ENCODE measurements around the gene GSTCD. TPM values are rescaled to one million over a fixed set of nuclear protein-coding genes. Genes with fewer than 3 reads are reported as not detected.

The GSTCD gene
- total RNA-seq, 2 donors from 2014 or later: 3.4 to 4.4 TPM

GRCh38 chr4:105807496-105807895 is 98.9 kb downstream of the GSTCD start:
- Histone ChIP-seq H3K36me3 (no peaks in the 10 kb centered on the region), H3K27ac (no peak overlapping the region), H3K4me3 (no peak overlapping the region), H3K9me3 (no peaks in the 10 kb centered on the region), H3K4me1 (no peaks in the 10 kb centered on the region), H3K27me3 (no peaks in the 10 kb centered on the region)
- no peak for DNase-seq (ENCODE audit: low spot score)
- TF ChIP-seq, protein P1, sequence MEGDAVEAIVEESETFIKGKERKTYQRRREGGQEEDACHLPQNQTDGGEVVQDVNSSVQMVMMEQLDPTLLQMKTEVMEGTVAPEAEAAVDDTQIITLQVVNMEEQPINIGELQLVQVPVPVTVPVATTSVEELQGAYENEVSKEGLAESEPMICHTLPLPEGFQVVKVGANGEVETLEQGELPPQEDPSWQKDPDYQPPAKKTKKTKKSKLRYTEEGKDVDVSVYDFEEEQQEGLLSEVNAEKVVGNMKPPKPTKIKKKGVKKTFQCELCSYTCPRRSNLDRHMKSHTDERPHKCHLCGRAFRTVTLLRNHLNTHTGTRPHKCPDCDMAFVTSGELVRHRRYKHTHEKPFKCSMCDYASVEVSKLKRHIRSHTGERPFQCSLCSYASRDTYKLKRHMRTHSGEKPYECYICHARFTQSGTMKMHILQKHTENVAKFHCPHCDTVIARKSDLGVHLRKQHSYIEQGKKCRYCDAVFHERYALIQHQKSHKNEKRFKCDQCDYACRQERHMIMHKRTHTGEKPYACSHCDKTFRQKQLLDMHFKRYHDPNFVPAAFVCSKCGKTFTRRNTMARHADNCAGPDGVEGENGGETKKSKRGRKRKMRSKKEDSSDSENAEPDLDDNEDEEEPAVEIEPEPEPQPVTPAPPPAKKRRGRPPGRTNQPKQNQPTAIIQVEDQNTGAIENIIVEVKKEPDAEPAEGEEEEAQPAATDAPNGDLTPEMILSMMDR (IDR thresholded peaks at IDR 0.05): no peak

DNA sequence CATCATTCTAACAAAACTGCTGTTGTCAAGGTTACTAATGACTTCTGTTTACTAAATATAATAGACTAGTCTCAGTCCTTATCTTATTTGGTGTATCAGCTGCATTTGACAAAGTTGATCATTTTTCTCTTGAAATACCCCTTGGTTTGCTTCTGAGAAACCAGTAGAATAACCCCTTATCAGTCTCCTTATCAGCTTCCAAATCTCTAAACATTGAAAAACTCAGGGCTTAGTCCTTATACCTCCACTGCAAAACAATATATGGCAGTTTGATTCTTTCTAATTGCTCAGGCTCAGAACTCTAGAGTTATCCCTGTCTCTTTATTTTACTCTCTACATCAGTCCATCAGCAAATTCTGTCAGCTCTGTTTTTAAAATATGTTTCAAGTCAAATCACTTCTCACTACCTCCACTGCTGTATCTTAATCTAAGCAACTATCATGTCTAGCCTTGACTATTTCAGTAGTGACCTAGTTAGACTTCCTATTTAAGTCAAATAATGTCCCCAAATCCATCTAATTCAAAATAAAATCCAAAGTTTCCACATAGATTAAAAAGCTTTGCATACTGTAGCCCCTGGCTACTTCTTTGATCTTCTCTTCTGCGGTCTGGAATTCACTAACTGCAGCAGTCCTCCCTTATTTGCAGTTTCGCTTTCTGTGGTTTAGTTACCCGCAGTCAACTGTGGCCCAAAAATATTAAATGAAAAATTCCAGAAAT is 99.6 kb downstream of the GSTCD start:
- no peaks in the 10 kb centered on the region for H3K36me3 ChIP-seq
- H3K27me3 ChIP-seq: no peaks in the 10 kb centered on the region
- no peak for DNase-seq (ENCODE audit: low spot score)
- H3K9me3 ChIP-seq: no peaks in the 10 kb centered on the region
- H3K4me3 ChIP-seq: peak overlapping the region in 1 of 2 donors; percentile 7
- H3K4me1 ChIP-seq: no peaks in the 10 kb centered on the region
- no peak overlapping the region for H3K27ac ChIP-seq
- TF ChIP-seq, protein P1 (IDR thresholded peaks at IDR 0.05): no peak

- DNase-seq (ENCODE audit: low spot score): no peak
- Histone ChIP-seq H3K27ac (no peak overlapping the region), H3K4me3 (peak overlapping the region in 1 of 2 donors; percentile 7)
These were observed 100.1 kb downstream of the GSTCD start for GRCh38 chr4:105808750-105809041.

GRCh38 chr4:105815701-105816100 is 107.1 kb downstream of the GSTCD start:
- no peak overlapping the region for H3K4me3 ChIP-seq

More at GRCh38 chr4:105808750-105809041, 100.1 kb downstream of the GSTCD start:
- TF ChIP-seq, protein P1 (IDR thresholded peaks at IDR 0.05): no peak
- no peaks in the 10 kb centered on the region for H3K27me3 ChIP-seq
- H3K36me3 ChIP-seq: no peaks in the 10 kb centered on the region
- H3K4me1 ChIP-seq: no peaks in the 10 kb centered on the region
- no peaks in the 10 kb centered on the region for H3K9me3 ChIP-seq

DNA sequence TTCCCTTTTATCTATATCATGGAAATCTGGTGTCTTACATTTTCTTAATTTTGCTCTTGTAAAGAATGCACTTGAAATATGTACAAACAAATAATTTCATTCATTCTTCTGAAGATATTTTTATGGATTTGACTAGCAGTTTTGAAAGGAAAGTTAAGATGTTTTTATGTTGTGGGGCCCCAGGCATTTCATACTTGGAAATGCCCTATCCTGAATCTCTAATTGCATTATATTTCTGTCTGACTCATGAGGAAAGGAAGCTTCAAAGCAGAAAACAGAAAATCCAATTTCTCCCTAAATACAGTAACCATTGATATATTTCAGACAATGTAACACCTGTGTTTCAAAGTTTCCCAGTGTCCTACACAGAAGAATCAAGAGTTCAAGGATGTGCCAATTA is 113.5 kb downstream of the GSTCD start:
- DNase-seq (ENCODE audit: low spot score): no peak
- H3K27ac ChIP-seq: no peak overlapping the region
- TF ChIP-seq, protein P1 (IDR thresholded peaks at IDR 0.05): no peak
- H3K9me3 ChIP-seq: no peaks in the 10 kb centered on the region
- H3K27me3 ChIP-seq: no peaks in the 10 kb centered on the region
- H3K4me3 ChIP-seq: no peak overlapping the region
- H3K4me1 ChIP-seq: no peaks in the 10 kb centered on the region
- no peaks in the 10 kb centered on the region for H3K36me3 ChIP-seq

More at GRCh38 chr4:105815701-105816100, 107.1 kb downstream of the GSTCD start:
- no peak for DNase-seq (ENCODE audit: low spot score)
- Histone ChIP-seq H3K9me3 (no peaks in the 10 kb centered on the region), H3K4me1 (no peaks in the 10 kb centered on the region), H3K36me3 (no peaks in the 10 kb centered on the region), H3K27me3 (no peaks in the 10 kb centered on the region), H3K27ac (no peak overlapping the region)
- TF ChIP-seq, protein P1 (IDR thresholded peaks at IDR 0.05): no peak

- Histone ChIP-seq H3K9me3 (no peaks in the 10 kb centered on the region), H3K4me1 (no peaks in the 10 kb centered on the region), H3K36me3 (no peaks in the 10 kb centered on the region), H3K4me3 (no peak overlapping the region), H3K27ac (no peak overlapping the region), H3K27me3 (no peaks in the 10 kb centered on the region)
- TF ChIP-seq, protein P1 (IDR thresholded peaks at IDR 0.05): no peak
- DNase-seq (ENCODE audit: low spot score): no peak
These were observed 119.5 kb downstream of the GSTCD start for GRCh38 chr4:105828074-105828473.

All from right atrium auricular region (tissue), 2 donors.